Measurements from ENCODE around the gene GALNT9.

- TF ChIP-seq TARDBP (IDR thresholded peaks at IDR 0.05): no peak
- TF ChIP-seq SP1 (IDR thresholded peaks at IDR 0.05): no peak
- no peak for TF ChIP-seq ARNT (IDR thresholded peaks at IDR 0.05)
- TF ChIP-seq SUZ12 (IDR thresholded peaks at IDR 0.05): no peak
- no peak for TF ChIP-seq FOXM1 (IDR thresholded peaks at IDR 0.05; ENCODE audit: borderline replicate concordance)
- TF ChIP-seq HDGF (IDR thresholded peaks at IDR 0.05; ENCODE audit: borderline replicate concordance): no peak
- no peak for TF ChIP-seq FOXK2 (IDR thresholded peaks at IDR 0.05)
- TF ChIP-seq L3MBTL2 (conservative IDR thresholded peaks at IDR 0.05): no peak
- no peak for TF ChIP-seq CTBP1 (IDR thresholded peaks at IDR 0.05; ENCODE audit: borderline replicate concordance)
- no peak for TF ChIP-seq ZNF384 (IDR thresholded peaks at IDR 0.05)
These were observed 163.8 kb downstream of the GALNT9 start for GRCh38 chr12:132165584-132165983.

Data from HEK293T (cell line).